Cardiac septum (tissue), 1 donor: Measurements from ENCODE around the gene C6orf136. TPM values are rescaled to one million over a fixed set of nuclear protein-coding genes. Genes with fewer than 3 reads are reported as not detected.

Source experiments
- DNase-seq: peaks from one replicate; pipeline ENCODE4 v3.0.0-alpha.2; 2020; ENCODE audit warnings: low spot score
- intact Hi-C: fragments of 100-400 bp; cut with DNase I; formaldehyde crosslinking; loops from one replicate; pipeline ENCODE4 v1.14.0; 2022
- total RNA-seq: library from RNA; stranded (reverse); fragmentation: NEBNext Ultra II Directional; extraction: Animal tissue kit (Norgen Biotek cat#: 25700); gene quantifications from one replicate; pipeline ENCODE4 v1.2.1, GENCODE V29; 2021
- donor health status: DM: no; HTN: no; CAD: no.

Gene C6orf136
- total RNA-seq, 1 donor from 2014 or later = 49.1 TPM

GRCh38 chr6:30691208-30691847, 44.4 kb downstream of the C6orf136 start:
- intact Hi-C loops = no loop called here
- no peak for DNase-seq

DNA sequence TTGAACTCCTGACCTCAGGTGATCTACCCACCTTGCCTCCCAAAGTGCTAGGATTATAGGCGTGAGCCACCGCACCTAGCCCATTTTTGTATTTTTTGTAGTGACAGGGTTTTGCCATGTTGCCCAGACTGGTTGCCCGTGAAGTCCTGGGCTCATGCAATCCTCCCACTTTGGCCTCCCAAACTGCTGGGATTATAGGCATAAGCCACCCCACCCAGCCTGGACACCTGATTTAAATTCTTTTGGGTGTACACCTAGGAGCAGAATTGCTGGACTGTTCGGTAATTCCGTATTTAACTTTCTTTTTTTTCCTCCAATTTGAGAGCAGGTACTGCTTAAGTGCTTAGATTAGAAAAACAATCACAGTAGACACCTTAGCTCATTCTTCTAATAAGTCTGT, 49.5 kb downstream of the C6orf136 start:
- intact Hi-C loops = no loop called here
- DNase-seq = no peak

- no peak for DNase-seq
- intact Hi-C loops = no loop called here
Observed at GRCh38 chr6:30700340-30700739, 53.4 kb downstream of the C6orf136 start.

Other genes with a start within 250 kb of the C6orf136 start
- 126 TPM for gene HLA-E, start 157.6 kb upstream of the C6orf136 start, total RNA-seq
- gene GNL1, start 90.6 kb upstream of the C6orf136 start, total RNA-seq = 19.6 TPM
- 3.2 TPM for gene PRR3, start 89.8 kb upstream of the C6orf136 start, total RNA-seq
- gene ABCF1, start 75.7 kb upstream of the C6orf136 start, total RNA-seq = 44.2 TPM
- gene PPP1R10, start 29.9 kb upstream of the C6orf136 start, total RNA-seq = 30.0 TPM
- gene MRPS18B, start 29.3 kb upstream of the C6orf136 start, total RNA-seq = 96.1 TPM
- gene ATAT1, start 20.3 kb upstream of the C6orf136 start, total RNA-seq = 4.3 TPM
- gene DHX16, start 25.9 kb downstream of the C6orf136 start, total RNA-seq = 21.6 TPM
- gene PPP1R18, start 39.5 kb downstream of the C6orf136 start, total RNA-seq = 37.7 TPM
- gene NRM, start 43.9 kb downstream of the C6orf136 start, total RNA-seq = 4.3 TPM
- 23.1 TPM for gene MDC1, start 70.1 kb downstream of the C6orf136 start, total RNA-seq
- gene TUBB, start 73.2 kb downstream of the C6orf136 start, total RNA-seq = 215 TPM
- 251 TPM for gene FLOT1, start 95.6 kb downstream of the C6orf136 start, total RNA-seq
- 285 TPM for gene IER3, start 97.4 kb downstream of the C6orf136 start, total RNA-seq
- 61.4 TPM for gene DDR1, start 237.4 kb downstream of the C6orf136 start, total RNA-seq